NCI-H446 treated with DMSO at 0.1 percent for 48 hours (cell line): Measurements from ENCODE around the gene BEND5.

ENCODE experiments used
- DNase-seq: peaks from one replicate; lab custom pipeline; 2025; lab: John Stamatoyannopoulos, UW

Gene BEND5

DNA sequence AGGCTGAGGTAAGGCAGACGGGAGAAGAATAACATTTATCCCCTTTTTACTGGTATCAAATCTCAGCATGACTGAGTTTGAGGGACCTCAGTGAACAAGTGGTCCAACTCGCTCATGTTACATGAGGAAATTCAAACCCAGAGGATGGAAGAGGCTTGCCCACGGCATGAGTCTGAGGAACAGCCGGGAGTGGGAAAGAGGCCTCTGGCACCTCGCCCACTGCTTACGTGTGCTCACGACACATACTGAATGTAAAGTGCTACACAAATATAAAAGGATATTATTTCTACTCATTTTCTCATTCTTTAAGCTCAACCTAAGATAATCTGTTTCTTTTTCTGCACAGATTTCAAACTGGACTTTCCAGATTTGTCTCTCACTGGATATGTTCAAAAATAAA is 14.7 kb downstream of the BEND5 start:
- no peak for DNase-seq

DNA sequence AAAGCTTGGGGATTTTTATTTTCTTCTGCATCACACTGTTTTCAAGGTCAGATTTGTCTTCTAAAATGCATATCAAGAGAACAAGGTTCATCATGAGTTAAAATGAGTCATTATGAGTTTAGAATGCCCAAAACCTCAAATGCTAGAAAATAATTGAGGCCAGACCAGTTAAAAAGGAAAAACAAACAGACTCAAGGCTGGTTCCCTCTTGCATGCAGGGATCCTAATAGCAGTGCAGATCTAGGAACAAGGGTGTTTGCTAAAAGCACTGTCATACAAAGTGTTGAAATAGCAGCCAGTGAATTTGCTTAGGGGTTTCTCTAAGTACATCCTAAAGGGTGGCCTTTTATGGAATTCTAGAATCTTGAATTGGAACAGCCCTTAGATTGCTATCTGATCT is 15.3 kb downstream of the BEND5 start:
- no peak for DNase-seq

DNA sequence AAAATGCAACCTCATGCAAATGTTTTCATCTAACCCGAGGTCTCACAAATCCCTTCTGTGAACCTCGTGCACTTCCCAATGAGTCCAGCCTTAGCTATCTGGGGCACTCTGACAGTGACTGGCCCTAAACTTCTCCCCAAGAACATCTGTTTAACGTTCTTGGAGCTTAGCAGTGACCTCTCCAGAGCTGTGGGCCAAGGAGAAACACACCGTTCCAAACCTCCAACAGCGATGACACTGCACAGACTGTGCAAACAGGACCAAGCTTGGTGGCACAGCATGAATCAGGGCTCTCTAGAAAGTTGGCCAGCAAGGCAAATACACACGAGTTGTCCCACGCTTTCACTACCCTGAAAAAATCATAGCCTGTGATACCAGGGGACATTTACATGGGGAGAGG is 15.8 kb downstream of the BEND5 start:
- no peak for DNase-seq

DNA sequence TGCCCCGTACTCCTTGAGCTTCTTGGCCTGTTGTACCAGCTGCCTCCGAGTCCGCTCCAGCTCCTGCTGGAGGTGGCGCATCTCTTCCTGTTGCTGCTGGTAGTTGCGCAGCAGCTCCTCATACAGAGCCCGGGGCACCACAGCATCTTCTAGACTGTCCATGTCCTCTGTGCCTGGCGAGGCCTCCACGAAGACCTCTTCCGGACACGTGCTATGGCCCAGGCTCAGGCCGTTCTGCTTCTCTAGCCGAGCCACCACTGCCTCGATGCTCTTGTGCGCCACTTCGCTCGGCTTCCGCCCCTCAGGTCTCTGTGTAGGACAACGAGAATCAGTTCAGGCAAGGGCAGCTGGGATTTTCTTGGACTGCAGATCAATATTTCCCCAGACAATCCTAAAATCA is 17.7 kb downstream of the BEND5 start:
- DNase-seq: no peak

DNA sequence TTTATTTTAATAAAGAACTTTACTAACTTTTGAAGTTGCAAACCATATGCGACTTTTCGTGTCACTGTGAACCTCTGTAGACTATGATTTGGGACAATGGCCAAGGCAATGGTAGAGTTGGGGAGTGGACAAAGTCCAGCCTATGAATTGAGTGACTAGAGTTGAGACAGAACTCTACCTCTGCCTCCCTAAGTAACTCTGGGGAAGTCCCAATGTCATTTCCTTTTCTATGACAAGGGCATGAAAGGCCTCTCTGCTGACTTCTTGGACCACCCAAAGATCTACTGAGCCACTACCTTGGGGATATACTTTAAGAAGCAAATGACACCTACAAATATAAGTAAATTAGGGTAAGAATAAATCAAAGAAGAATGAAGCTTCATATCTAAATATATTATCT is 19.3 kb downstream of the BEND5 start:
- DNase-seq: no peak

DNA sequence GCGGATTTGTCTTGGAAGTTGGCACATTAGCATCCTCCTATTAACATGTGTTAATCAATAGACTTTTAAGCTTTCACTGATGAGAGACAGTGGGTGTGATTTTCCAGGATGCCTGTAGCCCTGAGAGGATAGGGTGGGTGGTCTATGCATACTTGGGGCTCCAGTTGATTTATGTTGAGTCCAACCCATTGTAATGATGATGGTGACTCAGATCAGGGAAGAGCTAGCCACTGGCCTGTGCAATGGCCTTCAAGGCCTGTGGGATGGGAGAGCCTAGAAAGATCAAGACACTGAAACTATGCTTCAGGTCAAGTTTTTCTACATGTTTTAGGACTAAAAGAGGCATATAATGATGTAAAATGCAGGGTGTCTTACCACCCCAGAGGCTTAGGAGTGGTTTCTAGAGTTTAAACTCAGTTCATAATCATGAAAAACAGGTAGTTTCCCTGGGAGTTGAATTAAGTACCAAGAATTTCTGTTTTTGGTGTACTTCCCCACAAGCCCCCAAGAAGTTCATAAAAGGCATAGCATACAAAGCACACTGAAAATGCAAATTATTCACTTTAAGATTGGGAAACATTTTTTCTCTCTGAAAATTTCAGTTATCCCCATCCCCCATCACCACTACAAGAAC is 19.9 kb downstream of the BEND5 start:
- DNase-seq: no peak

DNA sequence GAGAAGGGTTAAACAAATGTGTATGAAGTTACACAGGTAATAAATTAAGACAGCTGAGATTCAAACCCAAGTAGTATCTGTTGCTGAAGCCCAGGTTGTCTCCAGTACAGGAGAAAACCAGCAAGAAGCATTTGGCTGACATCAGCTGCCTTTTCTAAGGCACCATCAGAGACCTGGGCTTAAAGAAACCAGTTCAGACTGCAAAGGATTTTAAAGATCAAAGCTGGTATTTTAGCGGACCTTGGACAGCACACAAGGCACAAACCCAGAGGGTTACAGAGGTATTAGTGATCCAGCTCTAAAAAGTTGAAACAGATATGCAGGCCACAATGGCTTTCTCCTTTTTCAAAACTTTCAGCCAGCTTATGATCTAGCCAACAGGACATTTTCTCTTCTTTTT is 23.4 kb downstream of the BEND5 start:
- no peak for DNase-seq

DNA sequence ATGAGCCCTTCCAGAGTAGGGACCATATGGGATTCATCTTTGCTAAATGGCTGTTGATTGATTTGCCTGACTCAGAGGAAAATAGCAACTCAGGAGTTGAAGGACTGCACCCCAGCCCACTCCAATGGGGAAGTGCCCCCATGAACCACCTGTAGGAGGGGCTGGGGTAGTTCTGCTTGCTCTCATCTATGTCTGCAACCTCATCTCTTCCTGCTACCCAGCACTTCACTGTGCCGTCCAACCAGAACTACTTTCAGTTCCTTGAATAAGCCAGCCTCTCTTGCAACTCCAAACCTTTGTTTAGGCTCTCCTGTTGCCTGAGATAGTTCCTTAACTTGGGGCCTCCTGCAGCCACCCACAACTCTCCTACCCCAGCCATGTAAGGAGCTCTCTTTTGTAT is 26.6 kb downstream of the BEND5 start:
- DNase-seq: no peak

DNA sequence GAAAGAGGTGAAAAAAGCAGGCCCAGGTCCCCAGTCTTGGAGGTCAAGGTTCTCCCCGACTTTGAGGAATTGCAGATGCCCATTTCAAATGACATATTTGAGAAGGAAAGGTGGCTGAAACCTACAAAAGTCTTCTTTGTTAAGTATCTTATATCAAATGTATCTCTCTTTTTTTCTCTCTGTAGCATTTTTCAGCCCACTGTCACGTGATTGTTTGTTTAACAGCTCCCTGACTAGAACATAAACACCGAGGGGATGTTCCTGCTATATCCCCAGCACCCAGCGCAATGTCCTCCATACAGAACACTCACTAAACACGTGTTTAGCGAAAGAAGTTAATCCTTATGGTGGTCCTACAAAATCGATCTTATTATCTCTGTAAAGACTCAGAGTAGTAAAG is 27.6 kb downstream of the BEND5 start:
- DNase-seq: no peak

DNA sequence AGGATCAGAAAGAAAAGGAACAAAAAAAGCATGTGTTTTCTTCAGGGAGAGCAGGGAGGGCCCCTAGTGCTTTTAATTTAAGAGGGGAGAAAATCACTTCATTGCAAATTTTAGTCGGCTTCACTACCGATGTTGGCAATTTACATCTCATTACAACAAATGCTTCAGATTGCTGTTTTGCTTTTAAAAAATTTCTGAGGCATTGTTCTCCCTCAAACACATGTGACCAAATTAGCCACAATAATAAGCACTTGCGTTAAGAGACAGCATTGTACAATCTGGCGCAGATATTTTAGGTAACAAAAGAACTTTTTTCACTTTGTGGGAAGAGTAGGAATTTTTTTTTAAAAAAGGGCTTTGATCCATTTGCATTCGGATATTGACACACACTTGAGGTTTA is 29.8 kb downstream of the BEND5 start:
- no peak for DNase-seq

DNA sequence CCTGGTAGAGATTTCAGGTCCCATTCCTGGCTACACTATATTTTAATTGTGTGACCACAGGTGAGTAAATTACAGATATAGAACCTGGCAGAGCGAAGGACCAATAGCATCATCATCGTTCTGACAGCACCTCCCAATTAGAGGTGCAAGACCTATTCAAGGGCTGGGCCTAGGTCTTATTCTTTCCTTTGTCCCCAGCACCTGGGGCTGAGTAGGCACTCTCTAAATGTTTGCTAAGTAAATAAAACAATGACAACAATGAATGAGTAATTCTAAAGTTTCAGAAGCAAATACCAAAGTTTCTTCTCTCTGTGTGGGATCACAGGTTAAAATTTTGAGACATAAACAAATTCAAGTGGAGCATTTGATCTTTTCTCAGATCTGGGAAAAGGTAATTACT is 32.7 kb downstream of the BEND5 start:
- DNase-seq: no peak

DNA sequence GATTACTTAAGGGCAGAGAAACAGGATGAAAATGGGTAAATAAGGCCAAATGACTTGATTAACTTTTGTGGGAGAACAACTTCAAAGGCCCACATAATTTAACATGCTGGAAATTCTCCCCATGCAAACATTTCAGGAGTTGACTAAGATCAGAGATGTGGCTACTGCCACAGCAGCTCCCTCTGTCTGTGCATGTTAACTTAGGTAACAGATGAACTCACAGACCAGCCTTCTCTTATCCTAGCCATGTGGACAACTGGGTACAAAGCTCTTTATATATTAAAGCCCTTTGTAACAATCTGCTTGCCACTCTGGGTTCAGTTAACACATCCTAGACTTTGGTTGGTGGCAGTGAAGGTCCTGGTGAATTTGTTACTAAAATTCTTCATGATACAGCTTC is 33.2 kb downstream of the BEND5 start:
- DNase-seq: no peak

DNA sequence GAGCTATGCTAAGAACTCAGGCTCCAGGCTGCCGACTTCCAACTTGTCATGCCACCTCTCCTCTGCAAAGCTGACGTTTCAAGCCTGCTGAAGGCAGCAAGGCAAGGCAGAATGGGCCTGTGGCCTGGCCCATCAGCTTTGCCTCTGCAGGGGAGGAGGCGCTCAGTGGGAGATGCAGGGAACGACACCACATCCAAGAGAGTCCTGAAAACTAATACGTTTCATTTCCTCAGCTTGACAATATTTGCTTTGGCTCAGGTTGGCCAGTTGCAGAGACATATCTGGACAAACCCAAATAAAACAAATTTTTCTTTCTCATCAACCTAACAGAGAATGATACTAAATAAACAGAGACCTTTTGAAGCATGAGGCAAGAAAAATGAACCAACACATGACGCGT is 35.3 kb downstream of the BEND5 start:
- DNase-seq: no peak

DNA sequence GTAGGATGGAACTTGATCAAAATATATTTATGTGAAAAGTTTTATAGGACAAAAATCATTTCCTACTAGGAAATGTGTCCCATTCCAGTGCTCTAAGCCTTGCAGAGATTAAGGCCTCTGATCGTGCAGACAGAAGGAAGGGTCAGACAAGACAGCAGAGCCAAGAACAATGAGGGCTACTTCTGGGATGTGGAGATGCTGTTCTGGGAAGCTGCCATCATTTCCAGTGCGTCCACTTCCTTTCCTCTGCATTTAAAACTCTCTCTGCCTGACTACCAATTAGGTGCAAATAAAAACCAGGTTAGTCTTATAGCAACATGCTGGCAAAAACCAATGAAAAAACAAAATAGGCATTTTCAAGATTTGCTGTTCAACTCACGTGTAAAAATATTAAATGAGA is 36.1 kb downstream of the BEND5 start:
- DNase-seq: no peak

DNA sequence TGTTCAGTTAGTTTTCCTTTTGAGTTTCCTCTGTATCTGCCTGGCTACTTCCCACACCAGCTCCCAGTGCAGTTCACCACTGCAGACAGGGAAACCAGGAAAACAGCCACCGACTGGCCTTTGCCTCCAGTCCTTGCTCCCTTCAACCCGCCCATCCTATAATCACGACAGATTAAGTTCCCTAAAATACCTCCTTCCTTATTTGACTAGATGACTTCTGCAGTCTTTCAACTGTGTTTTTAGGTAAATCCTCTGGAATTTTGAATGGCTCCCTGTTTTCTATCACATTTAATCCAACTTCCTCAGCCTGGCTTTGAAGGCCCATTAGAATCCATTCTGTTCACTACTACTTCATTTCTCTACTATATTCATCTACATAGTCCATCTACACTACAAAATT is 37.6 kb downstream of the BEND5 start:
- no peak for DNase-seq

DNA sequence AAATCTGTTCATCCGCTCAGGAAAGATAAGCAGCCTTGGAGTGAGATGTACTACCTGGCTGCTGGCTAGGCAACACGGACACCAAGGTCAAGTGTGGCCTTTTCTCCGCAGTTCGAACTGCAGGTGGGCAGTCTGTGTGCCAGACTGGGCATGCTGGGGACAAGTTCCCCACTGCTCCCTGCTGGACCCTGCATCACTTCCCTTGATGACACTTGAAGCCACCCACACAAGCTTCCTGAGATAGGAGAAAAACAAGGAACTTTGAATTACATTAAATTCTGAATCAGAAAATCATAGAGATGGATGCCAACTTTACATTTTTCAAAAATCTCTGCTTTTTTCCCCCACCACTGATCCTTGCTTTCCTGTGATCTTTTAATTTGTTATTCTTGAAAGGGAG is 38.3 kb downstream of the BEND5 start:
- no peak for DNase-seq

DNA sequence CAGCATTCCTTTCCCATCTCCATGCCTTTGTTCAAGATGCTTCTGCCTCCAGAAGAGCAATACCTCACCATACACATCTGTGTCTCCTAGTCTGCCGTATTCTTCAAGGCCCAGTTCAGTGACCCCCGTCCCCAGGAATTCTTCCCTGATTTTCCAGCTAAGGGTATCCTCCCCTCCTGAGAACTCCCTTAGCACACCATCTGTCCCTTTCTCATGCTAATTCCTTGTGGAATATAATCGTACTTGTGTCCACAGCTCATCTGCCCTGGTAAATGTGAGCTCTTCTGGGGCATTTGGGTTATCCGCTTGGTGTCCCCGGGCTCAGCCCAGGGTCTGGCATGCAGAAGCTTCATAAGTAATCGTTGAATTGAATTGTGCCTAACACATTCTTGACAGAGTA is 40.9 kb downstream of the BEND5 start:
- DNase-seq: no peak

DNA sequence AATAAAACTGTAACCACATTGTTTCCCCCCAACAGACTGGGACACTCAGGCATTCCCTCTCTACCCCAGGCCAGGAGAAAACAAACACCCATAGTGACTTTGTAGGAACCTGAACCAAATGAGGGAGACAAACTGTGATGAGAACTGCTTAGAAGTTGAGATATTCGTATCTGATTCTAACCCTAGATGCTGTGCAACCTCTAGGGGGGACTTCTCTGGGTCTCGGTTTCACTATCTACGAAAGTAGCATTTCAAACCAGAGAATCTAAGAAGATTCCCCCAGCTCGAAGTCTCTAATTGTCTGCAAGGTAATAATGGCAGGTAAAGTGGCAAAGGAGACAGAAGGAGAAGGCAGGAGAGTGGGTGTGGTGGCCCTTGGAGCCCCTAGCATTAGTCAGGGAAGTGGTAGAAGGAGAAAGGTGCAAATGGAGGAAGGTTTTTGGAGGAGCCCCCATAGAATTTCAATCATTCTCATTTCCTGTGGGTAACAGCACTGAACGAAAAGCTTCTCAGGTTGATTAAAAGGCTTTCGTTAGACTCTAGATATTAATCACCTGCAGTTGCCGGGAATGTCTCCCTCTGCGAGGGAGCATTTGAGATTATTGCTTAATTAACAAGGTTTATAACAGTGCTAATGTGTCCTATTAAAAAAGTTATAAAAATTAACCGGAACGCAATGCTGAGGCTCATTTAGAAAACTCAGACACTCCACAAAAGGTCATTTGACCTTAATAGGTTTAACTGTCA is 46.4 kb downstream of the BEND5 start:
- DNase-seq: no peak

DNA sequence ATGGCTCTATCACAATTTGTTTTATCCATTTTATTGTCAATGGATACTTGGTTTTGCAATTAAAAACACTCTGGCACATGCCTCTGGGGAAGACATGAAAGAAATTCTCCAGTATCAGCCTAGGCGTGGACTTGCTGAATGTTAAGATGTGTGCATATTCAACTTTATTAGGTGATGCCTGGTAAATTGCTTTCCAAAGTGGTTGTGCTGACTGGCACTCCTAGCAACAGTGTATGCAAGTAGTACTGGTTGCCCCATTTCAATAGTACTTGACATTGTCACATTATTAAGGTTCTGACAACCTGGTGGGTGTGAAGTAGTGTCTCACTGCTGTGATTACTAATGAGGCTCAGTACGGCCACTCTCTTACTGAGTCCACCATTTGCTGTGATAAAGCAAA is 48.1 kb downstream of the BEND5 start:
- no peak for DNase-seq

DNA sequence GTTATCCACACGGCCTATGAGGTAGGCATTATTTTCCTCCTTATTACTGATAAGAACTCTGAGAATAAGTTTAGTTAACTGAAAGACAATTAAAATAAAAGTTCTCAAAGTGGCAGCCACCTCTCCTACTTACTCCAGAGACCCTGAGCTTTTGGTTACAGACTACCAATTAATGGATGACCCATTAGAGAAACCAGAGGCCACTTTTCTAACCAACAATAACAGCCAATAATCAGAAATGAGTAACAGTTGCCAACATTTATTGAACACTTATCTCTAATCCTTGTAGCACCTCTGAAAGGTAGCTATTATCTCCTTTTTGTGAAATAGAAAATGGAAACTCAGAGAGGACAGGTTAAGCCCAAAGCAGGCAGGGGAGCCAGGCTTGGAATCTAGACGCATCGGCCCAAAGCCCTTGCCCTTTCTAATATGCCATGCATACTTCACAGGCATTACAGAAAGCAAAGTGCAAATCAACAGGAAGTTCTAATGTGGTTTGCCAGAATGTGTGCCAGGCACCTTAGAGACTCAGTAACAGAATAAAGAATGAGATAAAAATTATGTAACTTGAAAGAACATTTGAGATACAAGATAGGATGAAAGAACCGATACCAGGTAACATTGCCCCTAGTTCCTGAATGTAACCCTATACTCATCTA is 50.0 kb downstream of the BEND5 start:
- no peak for DNase-seq

DNA sequence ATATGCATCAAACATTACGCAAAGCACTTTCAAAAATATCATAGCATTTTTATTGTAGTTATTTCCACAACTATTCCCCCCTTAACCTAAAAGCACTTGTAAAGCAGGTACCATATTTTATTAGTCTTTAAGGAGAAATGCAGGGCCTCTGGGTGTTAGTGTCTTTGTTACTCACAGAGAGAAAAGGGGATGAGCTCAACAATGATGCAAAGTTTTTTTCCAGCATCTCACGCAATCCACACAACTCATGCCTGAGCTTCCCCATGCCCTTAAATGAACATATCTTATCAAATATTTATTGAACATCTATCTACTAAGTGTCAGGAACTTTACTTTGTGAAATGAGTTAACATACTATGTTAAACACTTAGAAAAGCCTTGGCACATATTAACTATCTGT is 50.6 kb downstream of the BEND5 start:
- DNase-seq: no peak

DNA sequence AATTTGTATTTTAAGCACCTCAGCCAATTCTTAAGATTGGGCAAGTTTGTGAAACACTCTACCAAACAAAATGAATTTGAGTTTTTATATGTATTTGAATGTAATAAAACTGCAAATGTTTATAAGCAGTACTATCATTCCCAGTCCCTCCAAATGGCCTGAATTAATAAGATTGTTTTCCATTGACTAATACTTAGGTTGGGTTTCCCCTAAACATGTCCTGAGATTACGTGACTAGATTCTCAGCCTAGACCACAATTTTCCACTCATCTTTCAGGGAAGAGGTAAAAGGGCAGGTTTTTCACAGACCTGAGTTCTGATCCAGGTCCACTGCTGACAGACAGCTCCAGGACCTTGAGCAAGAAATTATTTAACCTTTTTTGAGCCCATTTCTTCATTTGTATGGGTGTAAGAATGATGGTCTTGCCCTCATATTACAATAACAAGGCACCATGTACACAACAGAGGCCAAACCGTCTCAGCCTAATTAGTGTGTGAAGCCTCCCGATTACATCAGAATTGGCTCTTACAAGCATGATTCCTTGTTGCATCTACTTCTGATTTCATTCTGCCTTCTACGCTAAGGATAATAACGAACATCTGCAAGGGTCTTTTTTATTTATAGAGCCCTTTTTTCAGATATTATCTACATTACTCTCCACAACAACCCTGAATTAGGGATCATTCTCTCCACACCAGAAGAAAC is 51.2 kb downstream of the BEND5 start:
- DNase-seq: no peak

DNA sequence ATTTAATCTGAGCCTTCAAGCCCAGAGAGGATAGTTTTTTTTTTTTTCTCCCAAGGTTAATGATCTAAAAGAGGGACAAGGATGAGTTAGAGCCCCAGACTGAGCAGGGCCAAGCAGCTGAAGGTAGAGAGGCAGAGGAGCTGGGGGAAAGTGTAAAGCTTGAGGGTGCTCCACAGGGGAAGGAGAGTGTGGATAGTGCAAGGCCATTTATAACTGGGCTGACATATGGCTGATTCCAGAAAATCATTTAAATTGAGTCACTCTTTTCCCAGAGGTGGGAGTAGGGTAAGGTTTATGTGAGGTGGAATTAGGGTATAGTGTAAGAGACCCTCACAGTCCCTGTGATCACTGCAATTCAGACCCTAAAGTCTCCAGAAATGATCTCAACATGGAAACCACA is 55.8 kb downstream of the BEND5 start:
- no peak for DNase-seq
